GM12872 (cell line): ENCODE measurements around the gene DDX39B.

Experiments
- TF ChIP-seq, protein P1 (sequence below): IDR thresholded peaks from 3 replicates; pipeline ENCODE4 v1.5.1; 2011; ENCODE audit warnings: low read depth, mild to moderate bottlenecking, low read length, moderate library complexity; ENCODE audit not compliant: insufficient read depth

The DDX39B gene

DNA sequence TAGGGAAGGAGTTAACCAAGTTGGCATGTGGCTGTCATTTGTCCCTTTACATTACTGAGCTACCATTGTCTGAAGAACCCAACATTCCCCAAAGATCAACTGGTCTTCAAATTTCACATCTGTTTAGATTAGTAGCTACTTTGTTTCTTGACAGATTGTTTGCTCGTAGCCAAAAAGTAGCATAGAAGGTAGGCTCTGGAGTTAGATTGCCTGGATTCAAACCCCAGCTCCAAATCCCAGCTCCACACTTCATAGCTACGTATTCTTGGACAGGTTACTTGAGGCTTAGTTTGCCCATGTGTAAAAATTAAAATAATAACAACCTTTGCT lies 6.7 kb upstream of the DDX39B start:
- TF ChIP-seq, protein P1, sequence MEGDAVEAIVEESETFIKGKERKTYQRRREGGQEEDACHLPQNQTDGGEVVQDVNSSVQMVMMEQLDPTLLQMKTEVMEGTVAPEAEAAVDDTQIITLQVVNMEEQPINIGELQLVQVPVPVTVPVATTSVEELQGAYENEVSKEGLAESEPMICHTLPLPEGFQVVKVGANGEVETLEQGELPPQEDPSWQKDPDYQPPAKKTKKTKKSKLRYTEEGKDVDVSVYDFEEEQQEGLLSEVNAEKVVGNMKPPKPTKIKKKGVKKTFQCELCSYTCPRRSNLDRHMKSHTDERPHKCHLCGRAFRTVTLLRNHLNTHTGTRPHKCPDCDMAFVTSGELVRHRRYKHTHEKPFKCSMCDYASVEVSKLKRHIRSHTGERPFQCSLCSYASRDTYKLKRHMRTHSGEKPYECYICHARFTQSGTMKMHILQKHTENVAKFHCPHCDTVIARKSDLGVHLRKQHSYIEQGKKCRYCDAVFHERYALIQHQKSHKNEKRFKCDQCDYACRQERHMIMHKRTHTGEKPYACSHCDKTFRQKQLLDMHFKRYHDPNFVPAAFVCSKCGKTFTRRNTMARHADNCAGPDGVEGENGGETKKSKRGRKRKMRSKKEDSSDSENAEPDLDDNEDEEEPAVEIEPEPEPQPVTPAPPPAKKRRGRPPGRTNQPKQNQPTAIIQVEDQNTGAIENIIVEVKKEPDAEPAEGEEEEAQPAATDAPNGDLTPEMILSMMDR: no peak

DNA sequence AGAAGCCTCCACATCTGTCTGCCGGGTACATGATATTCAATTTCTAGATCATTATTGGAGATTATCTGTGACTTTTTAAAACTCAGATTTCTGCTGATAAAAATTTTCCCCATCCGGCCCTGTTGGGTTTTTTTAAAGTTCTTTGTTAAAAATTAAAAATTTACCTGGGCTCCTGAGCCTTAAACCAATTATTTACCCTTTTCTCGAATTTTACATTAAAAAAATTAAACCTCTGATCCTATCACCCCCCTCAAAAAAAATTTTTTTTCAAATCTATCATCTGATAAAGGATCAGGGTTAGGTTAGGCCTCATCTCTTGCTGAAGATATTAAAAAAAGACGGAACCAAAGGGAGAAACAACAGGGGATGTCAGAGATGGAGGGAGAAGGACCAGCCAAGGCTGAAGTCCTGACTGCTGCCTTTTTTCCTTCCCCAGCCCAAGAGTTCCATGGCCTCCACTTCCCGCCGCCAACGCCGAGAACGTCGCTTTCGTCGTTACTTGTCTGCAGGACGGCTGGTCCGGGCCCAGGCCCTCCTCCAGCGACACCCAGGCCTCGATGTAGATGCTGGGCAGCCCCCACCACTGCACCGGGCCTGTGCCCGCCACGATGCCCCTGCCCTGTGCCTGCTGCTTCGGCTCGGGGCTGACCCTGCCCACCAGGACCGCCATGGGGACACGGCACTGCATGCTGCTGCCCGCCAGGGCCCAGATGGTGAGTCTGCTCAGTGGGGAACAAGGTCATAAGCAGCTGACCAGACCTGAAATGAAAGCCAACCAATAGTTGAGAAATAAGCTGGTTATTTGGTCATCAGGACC lies 6.1 kb upstream of the DDX39B start:
- TF ChIP-seq, protein P1: no peak

DNA sequence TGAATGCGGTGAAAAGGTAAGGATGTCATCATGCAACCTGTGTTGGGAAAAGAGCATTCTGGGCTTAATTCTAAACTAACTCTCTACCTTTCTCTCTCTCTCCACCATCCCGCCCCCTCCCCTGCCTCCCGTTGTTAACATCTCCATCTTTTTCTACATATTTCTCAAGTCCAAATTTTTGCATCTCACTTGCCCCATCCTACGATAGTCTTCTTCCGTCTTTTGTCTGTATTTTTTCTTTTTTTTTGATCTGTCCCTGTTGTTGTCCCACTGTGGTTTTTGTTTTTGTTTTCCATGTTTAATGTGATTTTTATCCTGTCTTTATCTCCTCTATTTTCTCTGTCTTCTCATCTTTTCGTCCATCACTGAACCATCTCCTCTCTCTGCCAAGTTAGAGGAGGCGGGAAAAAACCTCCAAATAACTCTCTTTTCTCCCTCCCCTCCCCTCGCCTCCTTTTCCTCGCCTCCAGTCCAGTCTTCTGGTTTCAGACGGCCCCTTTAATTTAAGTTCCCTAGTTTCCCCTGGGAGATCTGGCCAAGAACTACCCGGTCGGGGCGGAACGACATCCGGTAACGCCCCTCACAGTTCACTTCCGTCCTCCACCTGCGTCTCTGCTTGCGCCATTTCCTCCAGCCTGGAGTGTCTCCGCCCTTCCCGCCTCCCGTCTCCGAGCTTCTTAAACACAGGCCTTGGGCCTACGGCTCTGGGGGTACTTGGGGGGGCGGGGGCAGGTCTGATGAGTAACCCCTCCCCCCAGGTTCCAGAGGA lies 5.3 kb upstream of the DDX39B start, which contains the start of gene NFKBIL1:
TSS of gene NFKBIL1 (plus strand) at position 651 of the 769 bp plus-strand sequence. CDS start at position 738, 87 bp downstream.
- TF ChIP-seq, protein P1: no peak

DNA sequence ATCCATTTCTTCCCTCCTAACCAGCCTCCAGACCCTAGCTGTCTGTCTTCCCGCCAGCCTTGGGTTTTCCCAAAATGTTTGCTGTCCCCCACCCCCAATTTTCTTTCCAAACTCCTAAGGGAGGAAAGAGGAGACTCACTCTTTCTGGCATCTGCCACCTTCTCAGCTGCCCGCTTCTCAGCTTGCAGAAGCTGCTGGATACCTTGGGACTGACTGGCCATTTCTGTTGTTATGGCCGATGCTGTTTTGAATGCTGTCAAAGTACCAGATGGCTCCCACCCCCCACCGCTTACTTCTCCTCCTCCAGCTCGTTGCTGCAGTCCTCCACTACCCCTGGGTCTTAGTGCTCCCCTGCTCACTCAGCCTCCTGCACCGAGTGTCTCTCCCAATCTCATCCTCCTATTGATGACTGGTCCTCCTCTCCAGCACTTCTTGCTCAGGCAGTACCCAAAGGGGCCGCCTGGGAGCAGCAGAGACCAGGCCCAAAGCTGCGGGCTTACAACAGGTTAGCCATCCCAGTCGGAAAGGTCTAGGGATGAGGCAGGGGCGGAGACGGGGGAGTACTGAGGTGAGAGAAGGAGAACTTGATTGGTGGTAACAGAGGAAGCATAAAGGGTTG lies 4.6 kb upstream of the DDX39B start, which contains the start of gene ATP6V1G2:
TSS of gene ATP6V1G2 (minus strand) at position 270 of the 619 bp plus-strand sequence. CDS start at position 221, 49 bp downstream.
- TF ChIP-seq, protein P1: peak; percentile 97

DNA sequence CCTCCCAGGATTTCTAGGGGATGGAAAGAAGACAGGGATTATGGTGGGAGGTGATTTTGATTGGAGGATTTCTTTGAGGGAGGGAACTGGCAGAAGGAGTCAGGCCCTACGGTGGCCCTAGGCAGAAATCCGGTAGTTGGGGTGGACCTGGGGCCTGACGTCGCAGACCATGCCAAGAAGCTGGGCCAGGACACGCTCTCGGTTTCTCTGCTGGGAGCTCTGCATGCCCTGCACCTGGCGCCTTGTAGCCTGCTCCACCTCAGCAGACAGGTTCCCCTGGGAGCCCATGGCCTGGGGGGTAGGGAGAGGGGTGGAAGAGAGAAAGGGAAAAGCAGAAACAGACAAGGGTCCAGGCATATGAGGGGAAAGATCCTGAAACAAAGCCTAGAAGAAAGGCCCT lies 3.5 kb upstream of the DDX39B start:
- TF ChIP-seq, protein P1: no peak

DNA sequence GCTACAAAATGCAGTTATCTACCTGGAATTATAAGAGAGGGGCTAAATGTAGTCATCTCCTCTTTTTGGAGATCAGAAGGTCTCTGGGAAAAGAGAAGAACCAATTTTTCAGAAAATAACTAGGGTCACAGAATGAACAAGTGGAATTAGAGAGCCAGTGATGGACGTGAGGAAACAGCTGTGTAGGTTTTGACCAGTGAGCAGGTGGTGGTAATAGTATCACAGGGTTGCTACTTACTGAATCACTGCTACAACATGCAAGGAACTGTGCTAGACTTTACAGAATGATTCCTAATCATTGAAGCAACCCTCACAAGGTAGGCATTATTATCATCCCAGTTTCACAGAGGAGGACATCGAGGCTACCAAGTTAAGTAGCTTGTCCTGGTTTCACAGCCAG lies 2.9 kb upstream of the DDX39B start:
- TF ChIP-seq, protein P1: no peak

DNA sequence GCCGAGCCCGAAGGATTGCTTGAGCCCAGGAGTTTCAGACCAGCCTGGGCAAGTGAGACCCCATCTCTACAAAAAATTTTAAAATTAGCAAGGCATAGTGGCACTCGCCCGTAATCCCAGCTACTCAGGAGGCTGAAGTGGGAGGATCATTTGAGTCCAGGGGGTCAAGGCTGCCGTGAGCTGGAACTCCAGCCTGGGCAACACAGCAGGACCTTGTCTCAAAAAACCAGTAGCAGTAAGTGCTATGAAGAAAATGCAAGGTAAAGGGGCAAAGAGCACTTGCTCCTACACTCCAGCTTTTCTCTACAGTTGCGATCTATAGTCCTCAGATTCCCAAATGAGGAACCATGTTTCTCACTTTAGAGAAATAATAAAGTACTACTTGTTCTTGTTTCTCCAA lies 1.8 kb upstream of the DDX39B start:
- TF ChIP-seq, protein P1: no peak
